ENCODE data around the gene EBI3.
A peak's percentile ranks its signal among the peaks of the same experiment; 100 is the strongest.
"Not testable (repeated sequence)": the region's sequence is repeated elsewhere in the genome, so short reads cannot be mapped to it uniquely, and the experiment has no call there.

Gene EBI3

DNA sequence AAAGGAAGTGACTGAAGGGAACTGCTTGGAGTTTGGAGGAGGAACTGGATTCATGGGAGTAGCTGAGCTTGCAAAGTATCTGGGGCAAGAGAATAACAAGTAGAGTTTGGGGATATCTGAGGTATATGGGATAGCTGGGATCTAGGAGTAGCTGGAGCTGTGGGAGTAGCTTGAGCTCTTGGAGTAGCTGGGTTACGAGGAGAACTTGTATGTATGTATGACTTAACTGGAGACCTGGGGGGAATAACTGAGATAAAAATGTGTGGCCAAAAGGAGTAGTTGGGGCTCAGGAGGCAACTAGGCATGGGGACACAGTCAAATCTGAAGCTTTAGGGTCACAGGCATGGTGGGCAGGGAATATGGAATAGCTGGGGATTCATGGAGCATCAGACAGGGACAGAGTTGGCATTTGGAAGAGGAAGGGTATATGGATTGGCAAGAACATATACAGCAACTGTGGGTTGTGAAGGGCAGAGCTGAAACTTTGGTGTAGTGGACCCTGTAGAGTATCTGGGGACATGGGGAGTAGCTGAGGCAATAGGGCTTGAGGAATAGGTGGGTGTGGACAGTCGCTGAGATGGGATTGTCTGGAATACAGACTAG lies 28.3 kb upstream of the EBI3 start:
- DNase-seq (ENCODE audit: low read depth), result no peak

- no peak for DNase-seq (ENCODE audit: low read depth)
Measured at GRCh38 chr19:4201798-4202197, 27.5 kb upstream of the EBI3 start.

DNA sequence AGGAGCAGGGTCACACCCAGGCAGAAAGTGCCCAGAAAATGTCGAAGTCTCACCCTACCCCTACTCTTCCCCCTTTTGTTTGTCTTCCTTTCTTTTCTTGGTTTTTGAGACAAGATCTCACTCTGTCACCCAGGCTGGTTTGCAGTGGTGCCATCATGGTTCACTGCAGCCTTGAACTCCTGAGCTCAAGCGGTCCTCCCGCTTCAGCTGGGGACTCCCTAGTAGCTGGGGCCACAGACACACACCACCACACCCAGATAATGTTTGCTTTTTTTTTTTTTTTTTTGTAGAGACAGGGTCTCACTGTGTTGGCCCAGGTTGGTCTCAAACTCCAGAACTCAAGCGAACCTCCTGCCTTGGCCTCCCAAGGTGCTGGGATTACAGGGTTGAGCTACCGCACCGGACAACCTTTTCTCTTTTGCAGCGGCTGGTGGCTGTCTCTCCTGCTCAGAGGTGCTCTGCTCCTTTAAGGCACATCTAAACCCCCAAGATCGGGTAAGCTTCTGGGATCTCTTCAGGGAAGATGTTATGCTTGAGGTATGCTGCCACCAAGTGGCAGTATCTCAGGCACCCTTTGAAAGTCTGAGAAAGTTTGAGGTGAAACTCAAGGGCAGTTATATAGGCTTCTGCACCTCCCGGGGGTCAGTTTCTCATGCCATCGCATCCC lies 22.4 kb upstream of the EBI3 start:
- DNase-seq (ENCODE audit: low read depth), result no peak

DNA sequence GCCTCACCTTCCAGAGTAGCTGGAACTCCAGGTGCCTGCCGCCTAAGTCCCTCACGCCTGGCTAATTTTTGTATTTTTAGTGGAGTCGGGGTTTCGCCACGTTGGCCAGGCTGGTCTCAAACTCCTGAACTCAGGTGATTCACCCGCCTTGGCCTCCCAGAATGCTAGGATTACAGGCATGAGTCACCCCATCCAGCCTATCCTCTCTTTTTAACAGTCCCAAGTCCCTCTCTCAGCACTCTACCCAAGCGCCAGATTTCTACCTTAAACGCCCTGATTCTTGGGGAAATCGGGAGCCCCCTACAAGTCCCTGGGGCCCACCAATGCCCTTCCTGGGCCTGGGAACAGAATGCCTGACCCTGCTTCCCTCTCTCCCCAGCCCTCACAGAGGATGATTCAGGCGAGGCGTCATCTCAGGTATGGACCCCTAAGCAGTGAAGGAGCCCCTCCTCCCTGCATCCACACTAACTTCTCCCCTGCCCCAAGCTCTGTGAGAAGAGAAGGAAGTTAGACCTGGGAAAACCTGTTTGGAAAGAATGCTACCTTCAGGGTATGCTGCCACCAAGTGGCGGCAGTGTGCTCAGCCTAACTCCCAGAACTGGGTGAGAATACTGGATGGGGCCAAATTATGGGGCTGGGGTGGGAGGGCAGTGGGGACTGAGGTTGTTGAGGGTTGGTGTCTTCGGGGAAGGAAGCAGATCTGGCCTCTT lies 20.8 kb upstream of the EBI3 start:
- DNase-seq (ENCODE audit: low read depth), result no peak

DNA sequence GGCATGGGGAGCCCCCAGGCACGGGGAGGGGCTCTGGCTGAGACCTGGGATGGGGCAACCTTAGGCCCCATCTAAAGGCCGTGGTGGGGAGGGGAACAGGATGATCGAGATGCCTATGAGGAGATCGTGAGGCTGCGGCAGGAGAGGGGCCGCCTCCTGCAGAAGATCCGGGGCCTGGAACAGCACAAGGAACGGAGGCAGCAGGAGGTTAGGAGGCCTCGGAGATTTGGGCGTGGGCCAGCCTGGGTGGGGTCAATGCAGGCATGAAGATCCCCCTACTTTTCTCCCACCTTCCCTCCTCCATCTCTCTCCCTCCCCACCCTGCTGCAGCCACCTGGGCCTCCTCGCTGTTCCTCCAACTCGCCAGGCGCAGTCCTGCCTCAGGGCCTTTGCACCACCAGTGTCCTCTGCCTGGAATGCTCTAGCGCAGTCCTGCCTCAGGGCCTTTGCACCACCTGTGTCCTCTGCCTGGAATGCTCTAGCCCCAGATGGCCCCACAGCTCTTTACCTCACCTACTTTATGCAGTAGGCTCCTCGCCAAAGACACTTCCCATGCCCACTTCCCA lies 19.1 kb upstream of the EBI3 start:
- DNase-seq (ENCODE audit: low read depth), result no peak

GRCh38 chr19:4213116-4213515 lies 16.2 kb upstream of the EBI3 start:
- DNase-seq (ENCODE audit: low read depth), result no peak

GRCh38 chr19:4215807-4216206 lies 13.5 kb upstream of the EBI3 start:
- DNase-seq (ENCODE audit: low read depth), result no peak

DNA sequence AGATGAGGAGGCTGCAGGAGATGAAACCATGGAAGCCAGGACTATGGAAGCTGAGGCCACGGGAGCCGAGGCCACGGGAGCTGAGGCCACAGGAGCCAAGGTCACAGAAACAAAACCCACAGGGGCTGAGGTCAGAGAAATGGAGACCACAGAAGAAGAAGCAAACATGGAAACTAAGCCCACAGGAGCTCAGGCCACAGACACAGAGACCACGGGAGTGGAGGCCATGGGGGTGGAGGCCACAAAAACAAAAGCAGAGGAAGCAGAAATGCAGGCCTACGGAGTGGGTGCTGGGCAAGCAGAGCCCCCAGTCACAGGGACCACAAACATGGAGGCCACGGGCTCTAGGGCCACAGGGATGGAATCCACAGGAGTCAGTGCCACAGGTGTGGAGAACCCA lies 12.5 kb upstream of the EBI3 start:
- DNase-seq (ENCODE audit: low read depth), result no peak

DNA sequence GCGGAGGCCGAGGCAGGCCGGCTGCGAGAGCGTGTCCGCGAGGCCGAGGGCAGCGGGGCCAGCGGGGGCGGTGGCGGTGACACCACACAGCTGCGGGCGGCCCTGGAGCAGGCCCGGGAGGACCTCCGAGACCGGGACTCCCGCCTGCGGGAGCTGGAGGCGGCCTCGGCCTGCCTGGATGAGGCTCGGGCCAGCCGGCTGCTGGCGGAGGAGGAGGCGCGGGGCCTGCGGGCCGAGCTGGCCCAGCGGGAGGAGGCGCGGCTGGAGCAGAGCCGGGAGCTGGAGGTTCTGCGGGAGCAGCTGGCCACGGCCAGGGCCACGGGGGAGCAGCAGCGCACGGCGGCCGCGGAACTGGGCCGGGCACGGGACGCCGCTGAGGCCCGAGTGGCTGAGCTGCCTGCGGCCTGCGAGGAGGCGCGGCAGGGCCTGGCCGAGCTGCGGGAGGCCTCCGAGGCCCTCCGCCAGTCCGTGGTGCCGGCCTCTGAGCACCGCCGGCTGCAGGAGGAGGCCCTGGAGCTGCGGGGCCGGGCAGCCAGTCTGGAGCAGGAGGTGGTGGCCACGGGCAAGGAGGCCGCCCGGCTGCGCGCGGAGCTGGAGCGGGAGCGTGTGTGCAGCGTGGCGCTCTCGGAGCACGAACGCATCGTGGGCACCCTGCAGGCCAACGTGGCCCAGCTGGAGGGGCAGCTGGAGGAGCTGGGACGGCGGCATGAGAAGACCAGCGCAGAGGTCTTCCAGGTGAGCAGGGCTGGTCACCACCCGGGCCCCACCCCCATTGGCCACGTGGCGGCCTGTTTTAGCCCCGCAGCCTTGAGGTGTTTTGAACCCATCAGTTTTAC lies 11.7 kb upstream of the EBI3 start:
- no peak for DNase-seq (ENCODE audit: low read depth)

DNA sequence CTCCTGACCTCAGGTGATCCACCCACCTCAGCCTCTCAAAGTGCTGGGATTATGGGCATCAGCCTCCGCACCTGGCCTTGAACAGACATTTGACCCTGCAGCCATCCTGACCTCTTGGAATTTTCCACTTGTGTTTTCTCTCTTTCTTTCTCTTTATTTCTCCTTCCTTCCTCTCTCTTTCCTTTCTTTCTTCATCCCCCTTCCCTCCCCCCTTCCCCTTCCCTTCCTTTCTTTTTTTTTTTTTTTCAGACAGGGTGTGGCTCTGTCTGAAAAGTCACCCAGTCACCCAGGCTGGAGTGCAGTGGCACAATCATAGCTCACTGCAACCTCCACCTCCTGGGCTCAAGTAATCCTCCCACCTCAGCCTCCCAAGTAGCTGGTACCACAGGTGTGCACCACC lies 10.8 kb upstream of the EBI3 start:
- DNase-seq (ENCODE audit: low read depth), result not testable (repeated sequence)

DNA sequence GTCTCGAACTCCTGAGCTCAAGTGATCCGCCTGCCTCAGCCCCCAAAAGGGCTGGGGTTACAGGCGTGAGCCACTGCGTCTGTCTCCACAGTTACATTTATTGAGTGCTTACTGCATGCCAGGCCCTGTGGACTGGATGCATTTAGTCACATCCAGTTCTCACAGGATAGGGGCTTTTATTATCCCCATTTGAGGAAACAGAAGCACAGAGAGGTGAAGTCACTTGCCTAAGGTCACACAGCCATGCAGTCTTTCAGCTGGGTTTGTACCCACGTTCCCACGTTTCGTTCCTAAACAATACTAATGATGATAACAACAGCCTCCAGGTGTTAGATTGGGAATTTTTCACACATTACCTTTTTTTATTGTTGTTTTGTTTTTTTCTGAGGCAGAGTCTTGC lies 9.1 kb upstream of the EBI3 start:
- no peak for DNase-seq (ENCODE audit: low read depth)

DNA sequence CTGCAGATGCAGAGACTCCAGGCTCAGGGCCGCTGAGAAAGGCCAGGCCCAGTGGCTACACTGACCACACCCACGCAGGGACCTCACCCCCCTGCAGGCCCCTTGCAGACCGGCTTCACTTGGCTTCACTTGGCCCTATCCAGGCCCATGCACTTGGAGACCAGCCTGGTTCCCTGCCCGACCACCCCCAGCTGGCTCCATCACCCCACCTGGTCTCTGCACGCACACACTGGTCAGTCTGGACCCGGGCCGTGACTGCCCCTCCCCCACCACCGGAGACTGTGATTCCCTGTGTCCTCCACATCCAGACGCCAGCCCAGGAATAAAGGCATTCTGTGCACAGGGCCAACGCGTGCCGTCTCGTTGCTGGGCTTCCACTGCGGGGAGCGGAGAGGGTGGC lies 4.9 kb upstream of the EBI3 start:
- no peak for DNase-seq (ENCODE audit: low read depth)

DNA sequence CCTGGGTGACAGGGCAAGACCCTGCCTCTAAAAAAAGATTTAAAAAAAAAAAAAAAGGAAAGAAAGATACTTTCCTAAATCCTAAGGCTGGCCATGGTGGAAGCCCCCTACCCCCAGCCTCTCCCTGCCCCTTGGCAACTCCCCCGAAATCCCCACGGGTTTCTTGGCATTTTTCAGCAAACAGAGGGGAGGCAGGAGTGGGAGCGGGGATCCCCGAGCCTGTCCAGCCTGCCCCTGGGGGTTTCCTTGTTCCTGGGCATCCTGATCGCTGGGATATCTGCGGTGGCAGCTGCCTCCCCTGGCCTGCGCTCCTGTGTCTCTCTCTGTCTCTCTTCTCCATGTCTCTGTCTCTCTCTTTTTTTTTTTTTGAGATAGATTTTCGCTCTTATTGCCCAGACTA lies 3.4 kb upstream of the EBI3 start:
- no peak for DNase-seq (ENCODE audit: low read depth)

- DNase-seq (ENCODE audit: low read depth), result no peak
Measured at GRCh38 chr19:4227771-4228170, 1.6 kb upstream of the EBI3 start.

DNA sequence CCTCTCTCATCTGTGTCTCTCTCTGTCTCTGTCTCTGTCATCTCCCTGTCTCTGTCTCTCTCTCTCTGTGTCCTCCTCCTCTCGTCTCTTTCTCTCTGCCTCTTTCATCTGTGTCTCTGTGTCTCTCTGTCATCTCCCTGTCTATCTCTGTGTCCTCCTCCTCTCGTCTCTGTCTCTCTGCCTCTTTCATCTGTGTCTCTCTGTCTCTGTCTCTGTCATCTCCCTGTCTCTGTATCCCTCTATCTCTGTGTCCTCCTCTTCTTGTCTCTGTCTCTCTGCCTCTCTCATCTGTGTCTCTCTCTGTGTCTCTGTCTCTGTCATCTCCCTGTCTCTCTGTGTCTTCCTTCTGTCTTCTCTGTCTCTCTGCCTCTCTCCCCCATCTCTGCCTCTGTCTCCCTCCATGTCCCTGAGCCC lies 551 bp upstream of the EBI3 start:
- no peak for DNase-seq (ENCODE audit: low read depth)

DNA sequence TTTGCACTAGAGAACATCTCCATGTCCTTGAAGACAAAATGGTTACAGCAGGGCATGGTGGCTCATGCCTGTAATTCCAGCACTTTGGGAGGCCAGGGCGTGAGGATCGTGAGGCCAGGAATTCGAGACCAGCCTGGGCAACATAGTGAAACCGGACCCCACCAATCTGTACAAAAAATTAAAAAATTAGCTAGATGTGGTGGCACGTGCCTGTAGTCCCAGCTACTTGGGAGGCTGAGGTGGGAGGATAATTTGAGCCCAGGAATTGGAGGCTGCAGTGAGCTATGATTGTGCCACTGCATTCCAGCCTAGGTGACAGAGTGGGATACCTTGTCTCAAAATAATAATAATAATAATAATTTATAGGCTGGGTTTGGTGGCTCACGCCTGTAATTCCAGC lies 914 bp downstream of the EBI3 start:
- DNase-seq (ENCODE audit: low read depth), result not testable (repeated sequence)

GRCh38 chr19:4231521-4231920 lies 2.2 kb downstream of the EBI3 start:
- DNase-seq (ENCODE audit: low read depth), result not testable (repeated sequence)

GRCh38 chr19:4232139-4232538 lies 2.8 kb downstream of the EBI3 start:
- DNase-seq (ENCODE audit: low read depth), result not testable (repeated sequence)

DNA sequence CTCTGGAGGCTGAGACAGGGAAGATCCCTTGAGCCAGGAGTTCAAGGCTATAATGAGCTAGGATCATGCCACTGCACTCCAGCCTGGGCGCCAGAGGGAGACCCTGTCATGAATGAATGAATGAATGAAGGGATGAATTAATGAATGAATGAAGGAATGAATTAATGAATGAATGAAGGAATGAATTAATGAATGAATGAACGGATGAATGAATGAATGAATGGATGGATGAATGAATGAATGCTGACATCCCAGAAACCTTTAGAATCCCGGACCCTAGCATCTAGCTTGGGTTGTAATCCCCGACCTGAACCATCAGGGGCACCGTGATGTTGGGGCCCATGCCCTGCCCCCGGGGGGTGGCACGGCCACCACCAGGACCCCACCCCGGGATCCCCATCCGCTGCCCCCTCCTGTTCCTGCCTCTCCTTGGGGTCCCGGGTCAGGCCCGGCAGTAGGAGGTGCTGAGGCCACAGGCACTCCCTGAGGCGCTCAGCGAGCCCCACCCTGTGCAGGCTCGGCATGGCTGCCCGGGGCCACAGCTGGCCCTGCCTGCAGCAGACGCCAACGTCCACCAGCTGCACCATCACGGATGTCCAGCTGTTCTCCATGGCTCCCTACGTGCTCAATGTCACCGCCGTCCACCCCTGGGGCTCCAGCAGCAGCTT lies 3.4 kb downstream of the EBI3 start:
- no peak for DNase-seq (ENCODE audit: low read depth)

GRCh38 chr19:4233282-4233853 lies 4.0 kb downstream of the EBI3 start:
- DNase-seq (ENCODE audit: low read depth), result peak; percentile 50

DNA sequence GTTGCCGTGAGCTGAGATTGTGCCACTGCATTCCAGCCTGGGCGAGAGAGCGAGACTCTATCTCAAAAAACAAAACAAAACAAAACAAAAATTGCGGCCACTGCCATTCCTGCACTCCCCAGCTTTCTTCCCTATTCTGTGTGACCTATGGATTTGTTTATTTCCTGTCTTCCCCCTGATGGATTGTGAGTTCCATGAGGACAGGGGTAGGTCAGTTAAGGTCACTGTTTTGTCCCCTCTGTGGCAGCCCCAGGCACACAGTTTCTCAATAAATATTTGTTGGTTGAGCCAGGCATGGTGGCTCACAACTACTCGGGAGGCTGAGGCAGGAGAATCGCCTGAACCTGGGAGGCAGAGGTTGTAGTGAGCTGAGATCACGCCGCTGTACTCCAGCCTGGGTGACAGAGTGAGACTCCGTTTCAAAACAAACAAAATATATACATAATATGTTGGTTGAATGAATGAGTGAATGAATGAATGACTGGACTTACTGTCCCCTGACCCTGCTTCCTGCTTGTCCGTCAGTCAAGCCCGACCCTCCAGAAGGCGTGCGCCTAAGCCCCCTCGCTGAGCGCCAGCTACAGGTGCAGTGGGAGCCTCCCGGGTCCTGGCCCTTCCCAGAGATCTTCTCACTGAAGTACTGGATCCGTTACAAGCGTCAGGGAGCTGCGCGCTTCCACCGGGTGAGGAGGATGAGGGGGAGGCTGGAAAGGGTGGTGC lies 5.0 kb downstream of the EBI3 start:
- no peak for DNase-seq (ENCODE audit: low read depth)
